ENCODE results near the gene FUZ. TPM values are rescaled to one million over a fixed set of nuclear protein-coding genes. Genes with fewer than 3 reads are reported as not detected.

Gene FUZ
- total RNA-seq, 1 experiment from 2014 or later = 10.9 TPM

- Histone ChIP-seq H4K20me1 (ENCODE audit: low read length) (peaks cover 23% of the 10 kb centered on the region; the same call in 1 of the 2 replicates), H3K9ac (ENCODE audit: low read length) (peak overlapping the region; percentile 89), H3K9me2 (replicated peaks; ENCODE audit: low read length) (no peaks in the 10 kb centered on the region), H3K4me1 (ENCODE audit: insufficient read depth, low read length) (peaks cover 37% of the 10 kb centered on the region), H3K4me3 (ENCODE audit: low read length) (peak overlapping the region; percentile 86), H3K9me3 (ENCODE audit: low read length) (no peaks in the 10 kb centered on the region), H2AFZ (ENCODE audit: low read length) (peak overlapping the region; percentile 89), H3K4me2 (ENCODE audit: low read length) (peak overlapping the region; percentile 93), H3K36me3 (ENCODE audit: low read depth, low read length) (no peaks in the 10 kb centered on the region), H3K27me3 (ENCODE audit: low read length) (no peaks in the 10 kb centered on the region), H3F3A (ENCODE audit: low read length, unreplicated experiment) (no peaks in the 10 kb centered on the region), H3K79me2 (ENCODE audit: low read length) (peaks cover 41% of the 10 kb centered on the region), H3K27ac (ENCODE audit: low read length) (peak overlapping the region; percentile 91)
- BruUV-seq (replicated peaks) = TSS peak; percentile 53
- CTCF ChIA-PET = no interaction called here
- ATAC-seq (no peak), DNase-seq (no peak)
- POLR2A ChIA-PET (ENCODE audit: unreplicated experiment) = interaction anchor here (0.5 to 0.9 kb wide), 4 partner anchors 18 to 91 kb away, joined by 3 to 23 read pairs (median 5); partner anchors contain the start of gene PNKP
- TF ChIP-seq EZH2 (IDR thresholded peaks at IDR 0.05; ENCODE audit: low read length, unreplicated experiment) (no peak), EZH2phosphoT487 (IDR thresholded peaks at IDR 0.05; ENCODE audit: borderline replicate concordance, low read length) (no peak), CTCF (conservative IDR thresholded peaks at IDR 0.05; ENCODE audit: low read depth, low read length) (no peak)
- intact Hi-C loops (cut with micrococcal nuclease) = loop anchor here (1.0 to 5.0 kb wide), 4 partner anchors 31 to 97 kb away; partner anchors contain the start of genes AP2A1, FUZ and MED25
Observed at GRCh38 chr19:49849433-49850220, 36.5 kb upstream of the FUZ start.

GRCh38 chr19:49848938-49849337 lies 35.8 kb upstream of the FUZ start:
- CTCF ChIA-PET = no interaction called here
- H3K27ac ChIP-seq (ENCODE audit: low read length) = peak overlapping the region; percentile 66

GRCh38 chr19:49847731-49848696 lies 34.9 kb upstream of the FUZ start:
- Histone ChIP-seq H3K9ac (ENCODE audit: low read length) (no peak overlapping the region; the same call in 1 of the 2 replicates), H3K79me2 (ENCODE audit: low read length) (peaks cover 26% of the 10 kb centered on the region), H3K4me3 (ENCODE audit: low read length) (peak overlapping the region; percentile 9; the same call in 1 of the 2 replicates), H3K9me3 (ENCODE audit: low read length) (no peaks in the 10 kb centered on the region), H3K27me3 (ENCODE audit: low read length) (no peaks in the 10 kb centered on the region), H3K4me1 (ENCODE audit: insufficient read depth, low read length) (peaks cover 35% of the 10 kb centered on the region), H3K9me2 (replicated peaks; ENCODE audit: low read length) (no peaks in the 10 kb centered on the region), H3K27ac (ENCODE audit: low read length) (peak overlapping the region; percentile 66), H2AFZ (ENCODE audit: low read length) (no peak overlapping the region), H4K20me1 (ENCODE audit: low read length) (peaks cover 11% of the 10 kb centered on the region; the same call in 1 of the 2 replicates), H3K36me3 (ENCODE audit: low read depth, low read length) (no peaks in the 10 kb centered on the region), H3K4me2 (ENCODE audit: low read length) (peak overlapping the region; percentile 68), H3F3A (ENCODE audit: low read length, unreplicated experiment) (no peaks in the 10 kb centered on the region)
- ChIA-PET CTCF (interaction anchor here (0.6 to 0.7 kb wide), 3 partner anchors 60 to 173 kb away, joined by 4 to 5 read pairs (median 5); partner anchors contain the start of gene AP2A1), POLR2A (ENCODE audit: unreplicated experiment) (interaction anchor here (0.7 to 0.9 kb wide), 3 partner anchors 21 to 605 kb away, joined by 3 to 8 read pairs (median 3); no protein-coding TSS in a partner anchor)
- TF ChIP-seq EZH2phosphoT487 (IDR thresholded peaks at IDR 0.05; ENCODE audit: borderline replicate concordance, low read length) (no peak), CTCF (conservative IDR thresholded peaks at IDR 0.05; ENCODE audit: low read depth, low read length) (no peak), EZH2 (IDR thresholded peaks at IDR 0.05; ENCODE audit: low read length, unreplicated experiment) (no peak)
- intact Hi-C loops (cut with micrococcal nuclease) = loop anchor here (5.0 kb wide), 1 partner anchor 96 kb away; no protein-coding TSS in a partner anchor
- BruUV-seq (replicated peaks) = no TSS peak
- peak; percentile 31 for ATAC-seq
- peak; percentile 95 for DNase-seq

More at GRCh38 chr19:49848938-49849337, 35.8 kb upstream of the FUZ start:
- POLR2A ChIA-PET (ENCODE audit: unreplicated experiment) = no interaction called here
- H3K4me3 ChIP-seq (ENCODE audit: low read length) = no peak overlapping the region
- H4K20me1 ChIP-seq (ENCODE audit: low read length) = peaks cover 17% of the 10 kb centered on the region; the same call in 1 of the 2 replicates
- no peak overlapping the region for H2AFZ ChIP-seq (ENCODE audit: low read length)
- no peaks in the 10 kb centered on the region for H3K9me3 ChIP-seq (ENCODE audit: low read length)
- H3K4me1 ChIP-seq (ENCODE audit: insufficient read depth, low read length) = peaks cover 37% of the 10 kb centered on the region
- H3K36me3 ChIP-seq (ENCODE audit: low read depth, low read length) = no peaks in the 10 kb centered on the region
- peak overlapping the region; percentile 68 for H3K4me2 ChIP-seq (ENCODE audit: low read length)
- no peak for ATAC-seq
- no peaks in the 10 kb centered on the region for H3K9me2 ChIP-seq (replicated peaks; ENCODE audit: low read length)
- no peaks in the 10 kb centered on the region for H3K27me3 ChIP-seq (ENCODE audit: low read length)
- no peaks in the 10 kb centered on the region for H3F3A ChIP-seq (ENCODE audit: low read length, unreplicated experiment)
- intact Hi-C loops (cut with micrococcal nuclease) = loop anchor here (5.0 kb wide), 1 partner anchor 97 kb away; no protein-coding TSS in a partner anchor
- BruUV-seq (replicated peaks) = no TSS peak
- H3K9ac ChIP-seq (ENCODE audit: low read length) = no peak overlapping the region; the same call in 1 of the 2 replicates
- peak; percentile 30 for DNase-seq
- peaks cover 35% of the 10 kb centered on the region for H3K79me2 ChIP-seq (ENCODE audit: low read length)
- TF ChIP-seq EZH2 (IDR thresholded peaks at IDR 0.05; ENCODE audit: low read length, unreplicated experiment) = no peak

Measured in PC-3 (cell line).